ENCODE results near the gene COBL. TPM values are rescaled to one million over a fixed set of nuclear protein-coding genes. Genes with fewer than 3 reads are reported as not detected.

COBL gene
- total and polyA plus RNA-seq, 2 of the 8 experiments (the other 6 are each of a cell fraction or from before 2014, with no cell fraction given) = 13.8 to 40.4 TPM

DNA sequence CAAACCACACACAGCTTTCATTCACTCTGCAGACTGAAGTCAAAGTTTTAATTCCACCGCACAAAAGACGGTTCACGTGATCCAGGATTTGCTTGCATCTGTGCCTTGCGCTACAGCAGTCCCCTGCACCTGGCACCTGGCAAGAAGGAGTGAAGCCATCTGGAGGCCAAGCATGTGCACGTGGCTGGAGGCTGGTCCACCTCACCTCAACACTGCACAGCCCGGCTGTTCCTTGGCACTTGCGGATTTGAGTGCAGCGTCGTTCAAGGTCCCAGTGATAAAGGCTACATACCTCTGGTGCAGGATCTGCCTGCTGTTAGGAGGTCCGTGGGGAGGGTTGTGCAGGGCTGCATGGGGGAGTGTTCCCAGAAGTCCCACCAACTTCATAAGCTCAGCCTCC is 285.4 kb downstream of the COBL start:
- H3K4ac ChIP-seq (replicated peaks; ENCODE audit: insufficient read length, low read depth, low read length) = no peak overlapping the region
- H3K79me2 ChIP-seq (ENCODE audit: control insufficient read depth in 1 of 2, insufficient read depth in 2 of 2, low read length in 2 of 2) = no peaks in the 10 kb centered on the region
- FAIRE-seq (no peak), DNase-seq (ENCODE audit: low read depth in 1 of 2, low spot score in 2 of 2) (no peak)
- H2BK120ac ChIP-seq (replicated peaks; ENCODE audit: low read depth, low read length) = no peak overlapping the region
- no peak overlapping the region for H3K9ac ChIP-seq (replicated peaks in 1 of 4; ENCODE audit: extremely low read depth in 1 of 4, low read depth in 3 of 4, low read length in 3 of 4)
- no peak for TF ChIP-seq KDM1A (IDR thresholded peaks at IDR 0.05; ENCODE audit: borderline replicate concordance, low read length)
- TF ChIP-seq, protein P1, sequence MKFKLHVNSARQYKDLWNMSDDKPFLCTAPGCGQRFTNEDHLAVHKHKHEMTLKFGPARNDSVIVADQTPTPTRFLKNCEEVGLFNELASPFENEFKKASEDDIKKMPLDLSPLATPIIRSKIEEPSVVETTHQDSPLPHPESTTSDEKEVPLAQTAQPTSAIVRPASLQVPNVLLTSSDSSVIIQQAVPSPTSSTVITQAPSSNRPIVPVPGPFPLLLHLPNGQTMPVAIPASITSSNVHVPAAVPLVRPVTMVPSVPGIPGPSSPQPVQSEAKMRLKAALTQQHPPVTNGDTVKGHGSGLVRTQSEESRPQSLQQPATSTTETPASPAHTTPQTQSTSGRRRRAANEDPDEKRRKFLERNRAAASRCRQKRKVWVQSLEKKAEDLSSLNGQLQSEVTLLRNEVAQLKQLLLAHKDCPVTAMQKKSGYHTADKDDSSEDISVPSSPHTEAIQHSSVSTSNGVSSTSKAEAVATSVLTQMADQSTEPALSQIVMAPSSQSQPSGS (IDR thresholded peaks at IDR 0.05; ENCODE audit: low read length) = no peak
- H3K27me3 ChIP-seq (replicated peaks in 1 of 4; ENCODE audit: control insufficient read depth in 3 of 4, extremely low read depth in 1 of 4, insufficient read depth in 3 of 4, low read length in 3 of 4) = no peaks in the 10 kb centered on the region
- no peak overlapping the region for H3K27ac ChIP-seq (ENCODE audit: low read depth, low read length)
- no peak overlapping the region for H4K8ac ChIP-seq (ENCODE audit: extremely low read depth, insufficient read depth, low read length)
- H3K79me1 ChIP-seq (ENCODE audit: low read depth, low read length) = no peaks in the 10 kb centered on the region
- 92% methylated on average over 10 of the region's 10 CpGs; no CpG with 5 or more reads in 1 of the 2 experiments for WGBS, 2 experiments (ENCODE audit: extremely low coverage in 1 of 2, insufficient coverage in 1 of 2, insufficient read length in 1 of 2, insufficient replicate concordance in 2 of 2, low coverage in 1 of 2, low lambda C conversion rate in 2 of 2, missing lambda C conversion rate in 1 of 2)
- H4K5ac ChIP-seq (ENCODE audit: insufficient read length, low read depth, low read length) = no peak overlapping the region
- peaks cover 2 to 9% (median 6%) of the 10 kb centered on the region in 4 experiments; a peak in 6 of 7 replicates for H3K4me1 ChIP-seq (replicated peaks in 1 of 4; ENCODE audit: control insufficient read depth in 3 of 4, insufficient read depth in 4 of 4, low read length in 3 of 4)
- no peak overlapping the region for H2BK20ac ChIP-seq (ENCODE audit: low read length)
- ChIA-PET POLR2A (ENCODE audit: partially characterized antibody) (no interaction called here), CTCF (ENCODE audit: partially characterized antibody) (interaction anchor here (1.2 kb wide), 1 partner anchor 130 kb away, joined by 8 read pairs; no protein-coding TSS in a partner anchor)
- H3K4me2 ChIP-seq (ENCODE audit: insufficient read depth in 1 of 2, low read depth in 2 of 2, low read length in 2 of 2) = no peak overlapping the region
- H2AK5ac ChIP-seq (ENCODE audit: low read depth, low read length) = no peak overlapping the region
- no peaks in the 10 kb centered on the region for H3K23me2 ChIP-seq (ENCODE audit: low read depth, low read length)
- H2BK5ac ChIP-seq (ENCODE audit: low read depth, low read length) = no peak overlapping the region
- no peak overlapping the region for H3K14ac ChIP-seq (ENCODE audit: insufficient read length)
- H3K36me3 ChIP-seq (ENCODE audit: control insufficient read depth in 2 of 4, insufficient read depth in 4 of 4, low read length in 3 of 4) = peaks cover 0 to 19% (median 5%) of the 10 kb centered on the region in 4 experiments; a peak in 6 of 8 replicates
- no peak overlapping the region for H2AFZ ChIP-seq (ENCODE audit: low read length)
- no peaks in the 10 kb centered on the region for H3K9me3 ChIP-seq (ENCODE audit: insufficient read depth in 2 of 2, low read depth in 1 of 2, low read length in 1 of 2)
- H3K23ac ChIP-seq (ENCODE audit: insufficient read length) = no peak overlapping the region
- no peak overlapping the region for H3K18ac ChIP-seq (ENCODE audit: extremely low read depth, low read length)
- H3K56ac ChIP-seq (replicated peaks; ENCODE audit: insufficient read length, low read depth, low read length) = no peak overlapping the region
- no peak overlapping the region for H2BK15ac ChIP-seq (ENCODE audit: low read length)
- H2BK12ac ChIP-seq (ENCODE audit: low read depth, low read length) = no peak overlapping the region
- H4K91ac ChIP-seq (replicated peaks; ENCODE audit: insufficient read length, low read length) = no peak overlapping the region
- no peak overlapping the region for H3K4me3 ChIP-seq (ENCODE audit: extremely low read depth in 1 of 4, insufficient read depth in 2 of 4, low read depth in 3 of 4, low read length in 4 of 4)
- no peaks in the 10 kb centered on the region for H4K20me1 ChIP-seq (replicated peaks in 1 of 2; ENCODE audit: control insufficient read depth in 1 of 2, insufficient read depth in 2 of 2, low read length in 2 of 2)
